OCI-M1 (cell line): ENCODE data around the gene MTHFD2.

Experiments used
- DNase-seq: peaks from one replicate; lab custom pipeline; 2025; lab: John Stamatoyannopoulos, UW

MTHFD2 gene

GRCh38 chr2:74264281-74264680, 65.9 kb downstream of the MTHFD2 start:
- no peak for DNase-seq

- peak; percentile 88 for DNase-seq
These were observed 68.7 kb downstream of the MTHFD2 start for GRCh38 chr2:74267068-74267467.
